GM18507 (cell line): Measurements from ENCODE around the gene SND1.

Source experiments
- DNase-seq: peaks from one replicate; pipeline ENCODE4 v3.0.0; 2011; ENCODE audit warnings: low read depth; ENCODE audit not compliant: insufficient read length; ENCODE audit errors: extremely low spot score
- FAIRE-seq: peaks from 2 replicates; lab custom pipeline; 2011; peaks lifted over from hg19 to GRCh38; lab: Jason Lieb, UNC

Gene SND1

DNA sequence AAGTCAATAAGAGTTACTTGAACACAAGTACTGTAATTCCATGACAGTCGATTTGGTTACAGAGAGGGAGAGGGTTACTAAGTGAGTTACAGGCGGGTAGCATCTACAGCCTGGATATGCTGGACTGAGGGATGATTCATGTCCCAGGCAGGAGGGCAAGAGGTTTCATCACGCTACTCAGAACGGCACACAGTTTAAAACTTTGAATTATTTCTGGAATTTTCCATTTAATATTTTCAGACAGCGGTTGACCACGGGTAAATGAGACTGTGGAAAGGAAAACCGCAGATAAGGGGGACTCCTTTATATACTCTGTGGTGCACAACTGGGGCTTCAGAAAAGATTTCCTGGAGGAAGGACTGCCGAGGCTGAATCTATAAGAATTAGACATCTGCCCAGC, 404.9 kb downstream of the SND1 start:
- no peak for DNase-seq
- FAIRE-seq, result no peak

DNA sequence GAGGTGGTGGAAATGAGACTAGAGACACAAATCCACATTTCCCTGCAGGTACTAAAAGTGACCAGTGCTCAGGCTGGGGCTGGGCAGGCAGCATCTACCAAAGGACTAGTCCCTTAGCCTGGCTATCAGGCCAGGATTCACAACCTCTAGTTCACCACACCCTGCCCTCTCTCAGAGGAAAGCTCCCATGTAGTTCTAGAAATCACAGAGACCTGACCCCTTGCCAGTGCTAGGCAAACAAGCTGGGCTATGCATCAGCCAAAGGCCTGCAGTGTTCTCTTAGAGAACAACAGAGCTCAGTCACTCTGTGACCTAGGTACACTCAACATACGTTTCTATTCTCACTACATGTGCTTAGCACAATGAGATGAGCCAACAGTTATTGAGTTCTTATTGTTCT, 405.9 kb downstream of the SND1 start:
- FAIRE-seq (no peak), DNase-seq (no peak)

DNA sequence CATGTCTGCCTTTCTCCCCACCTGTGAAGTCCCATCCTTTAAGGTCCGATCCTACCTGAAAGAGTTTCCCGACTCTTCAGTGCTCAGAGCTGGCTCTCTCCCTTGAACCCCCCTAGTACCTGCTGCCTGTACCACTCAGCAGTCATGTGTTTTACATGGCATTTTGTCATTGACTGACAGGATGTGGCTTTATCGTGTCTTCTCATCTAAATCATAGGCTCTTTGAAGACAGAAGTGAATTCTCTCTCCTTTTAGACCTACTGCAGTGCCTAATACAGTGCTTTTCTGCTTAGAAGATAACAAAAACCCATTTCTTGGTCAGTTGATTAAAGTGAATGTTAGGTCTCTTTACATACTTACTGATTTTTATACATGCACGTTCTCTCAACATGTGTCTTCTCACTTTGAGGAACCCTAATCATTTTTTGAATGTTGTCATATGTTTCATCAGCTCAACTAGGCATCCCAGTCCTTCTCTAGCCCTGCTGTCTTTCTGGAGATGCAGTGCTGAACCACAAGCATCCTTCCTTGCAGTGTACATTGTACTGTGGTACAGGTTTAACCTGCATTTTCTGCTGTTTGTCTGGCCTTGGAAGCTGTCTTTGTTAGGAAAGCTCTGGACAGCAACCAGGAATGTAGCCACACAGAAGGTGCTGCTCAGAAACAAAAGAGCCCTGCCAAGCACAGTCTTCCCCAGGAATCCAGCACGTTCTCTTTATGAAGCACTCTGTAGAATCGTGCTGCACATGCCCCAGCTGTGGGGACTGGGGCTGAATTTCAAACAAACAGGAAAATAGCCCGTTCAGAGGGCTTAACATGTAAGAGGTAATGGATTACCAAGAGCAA, 407.4 kb downstream of the SND1 start:
- FAIRE-seq (no peak), DNase-seq (no peak)

DNA sequence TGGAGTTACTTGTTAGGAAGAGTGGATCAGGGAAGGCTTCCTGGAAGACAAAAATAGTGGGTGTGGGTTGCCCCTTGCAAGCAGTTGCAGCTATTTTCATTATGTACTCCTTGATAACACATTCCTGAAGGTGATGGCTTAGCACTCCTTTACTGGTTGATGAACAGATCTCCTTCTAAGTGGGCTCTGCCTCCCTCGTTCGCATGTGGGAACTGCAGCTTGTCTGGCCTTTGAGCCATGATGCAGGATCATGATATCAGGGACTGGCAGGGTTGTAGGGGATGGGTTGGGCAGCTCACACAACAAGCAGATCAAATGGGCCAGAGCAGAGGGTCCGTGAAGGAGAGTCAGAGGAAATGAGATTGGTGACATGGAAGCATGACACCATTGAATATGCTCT, 408.0 kb downstream of the SND1 start:
- DNase-seq, result no peak
- FAIRE-seq, result no peak

DNA sequence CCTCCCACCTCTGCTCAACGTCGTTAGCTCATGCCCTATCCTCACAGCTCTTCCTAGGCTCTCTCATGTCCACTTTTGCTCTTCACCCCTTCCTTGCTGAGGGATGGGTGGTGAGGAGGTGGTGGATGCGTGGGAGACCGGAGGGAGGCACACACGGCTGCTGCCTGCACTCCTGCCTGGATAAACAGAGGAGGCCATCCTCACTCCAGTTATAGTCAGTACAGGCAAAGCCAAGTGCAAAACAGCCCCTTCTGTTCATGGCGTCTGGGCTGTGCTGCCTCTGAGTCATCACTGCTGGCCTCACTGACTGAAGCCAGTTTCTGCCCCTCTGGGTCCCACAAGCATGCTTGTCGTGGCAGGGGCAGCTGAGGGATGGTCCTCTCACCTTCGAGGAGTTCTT, 411.1 kb downstream of the SND1 start:
- DNase-seq (no peak), FAIRE-seq (no peak)

DNA sequence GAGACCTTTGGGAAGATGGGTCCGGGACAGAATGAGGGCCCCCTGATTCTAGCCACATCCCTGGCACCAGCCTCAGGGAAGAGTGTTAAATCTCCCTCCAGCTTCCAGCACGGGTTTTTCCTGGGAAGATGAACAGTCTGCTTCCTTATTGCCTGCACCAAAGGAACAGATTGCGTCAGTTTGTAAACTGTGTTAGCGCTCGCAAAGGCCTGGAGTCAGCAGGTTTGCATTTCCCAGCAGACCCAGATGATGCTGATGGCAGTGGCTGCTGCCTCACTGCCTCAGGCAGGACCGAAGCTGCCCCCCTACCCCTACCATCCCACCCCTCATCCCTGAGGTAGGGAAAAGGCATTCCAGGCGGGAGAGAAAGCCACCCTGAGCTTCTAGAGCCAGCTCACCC, 413.9 kb downstream of the SND1 start:
- DNase-seq (no peak), FAIRE-seq (no peak)

DNA sequence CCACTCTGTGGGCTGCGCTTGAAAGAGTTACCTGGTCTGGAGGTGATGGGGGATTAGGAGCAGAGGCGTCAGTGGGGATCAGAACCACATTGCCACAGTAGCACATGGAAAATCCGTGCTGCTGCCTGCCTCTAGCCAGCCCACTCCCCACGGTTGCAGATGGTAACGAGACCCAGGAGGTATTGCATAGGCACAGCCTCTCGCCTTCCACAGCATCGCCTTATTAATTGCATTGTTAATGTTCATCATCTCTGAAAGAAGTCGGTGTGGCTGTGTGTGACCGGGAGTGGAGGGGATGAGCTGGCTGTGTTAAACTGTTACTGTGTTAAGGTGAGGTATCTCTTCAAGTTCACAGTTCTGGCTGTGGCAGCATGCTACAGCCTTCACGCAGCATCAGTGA, 414.4 kb downstream of the SND1 start:
- FAIRE-seq, result no peak
- DNase-seq, result no peak

DNA sequence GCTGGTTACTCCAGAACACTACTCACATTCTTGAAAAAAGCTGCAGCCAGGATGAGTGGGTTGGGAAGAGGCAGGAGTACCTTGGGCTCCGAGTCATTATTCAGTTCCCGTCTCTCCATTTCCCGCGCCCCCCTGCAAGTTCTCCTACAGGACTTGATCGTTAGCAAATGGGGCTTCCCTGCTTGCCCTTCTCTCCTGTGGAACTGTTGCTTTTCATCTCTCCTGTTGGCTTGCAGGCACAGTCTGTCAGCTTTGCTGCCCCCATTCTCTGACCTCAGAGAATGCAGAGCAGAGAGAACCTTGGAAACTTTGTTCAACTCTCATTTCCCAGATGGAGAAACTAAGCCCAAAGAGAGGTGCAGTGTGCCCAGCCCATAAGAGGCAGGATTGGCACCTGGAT, 414.9 kb downstream of the SND1 start:
- no peak for FAIRE-seq
- no peak for DNase-seq

DNA sequence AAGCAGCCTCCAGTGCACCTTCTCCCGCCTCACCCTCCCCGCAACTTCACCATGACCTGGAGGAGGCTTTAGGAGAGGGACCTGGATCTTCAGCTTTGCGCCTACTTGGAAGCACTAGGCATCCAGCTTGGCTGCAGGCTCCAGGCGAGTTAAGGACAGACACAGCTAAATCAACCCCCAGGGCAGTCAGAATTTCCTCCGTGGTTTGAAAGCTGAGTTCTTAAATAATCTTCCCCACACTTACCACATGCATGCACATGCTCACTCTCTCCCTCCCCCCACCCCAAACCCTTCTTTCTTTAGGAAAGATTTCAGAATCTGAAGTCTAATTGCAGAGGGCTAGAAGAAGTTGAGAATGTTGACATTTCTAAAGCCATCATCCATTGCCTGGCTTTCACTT, 416.0 kb downstream of the SND1 start:
- FAIRE-seq (no peak), DNase-seq (no peak)

DNA sequence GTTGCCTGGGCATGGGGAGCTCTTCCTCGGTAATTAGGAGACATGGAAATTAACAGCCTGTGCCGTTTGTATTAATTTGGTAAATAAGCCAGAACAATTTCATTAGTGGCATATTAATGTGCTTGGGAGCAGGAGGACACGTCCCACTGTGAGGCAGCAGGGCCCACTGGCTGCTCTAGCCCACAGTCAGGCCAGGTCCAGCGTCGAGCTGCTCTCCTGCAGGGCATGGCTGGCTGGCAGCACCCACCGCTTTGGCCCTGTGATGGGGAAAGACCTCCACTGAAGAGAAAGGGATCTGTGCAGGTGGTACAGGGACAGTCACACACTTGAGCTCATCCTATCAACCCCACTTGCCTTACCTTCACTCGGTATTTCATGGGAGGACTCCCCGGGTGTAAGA, 416.8 kb downstream of the SND1 start:
- FAIRE-seq (no peak), DNase-seq (no peak)

DNA sequence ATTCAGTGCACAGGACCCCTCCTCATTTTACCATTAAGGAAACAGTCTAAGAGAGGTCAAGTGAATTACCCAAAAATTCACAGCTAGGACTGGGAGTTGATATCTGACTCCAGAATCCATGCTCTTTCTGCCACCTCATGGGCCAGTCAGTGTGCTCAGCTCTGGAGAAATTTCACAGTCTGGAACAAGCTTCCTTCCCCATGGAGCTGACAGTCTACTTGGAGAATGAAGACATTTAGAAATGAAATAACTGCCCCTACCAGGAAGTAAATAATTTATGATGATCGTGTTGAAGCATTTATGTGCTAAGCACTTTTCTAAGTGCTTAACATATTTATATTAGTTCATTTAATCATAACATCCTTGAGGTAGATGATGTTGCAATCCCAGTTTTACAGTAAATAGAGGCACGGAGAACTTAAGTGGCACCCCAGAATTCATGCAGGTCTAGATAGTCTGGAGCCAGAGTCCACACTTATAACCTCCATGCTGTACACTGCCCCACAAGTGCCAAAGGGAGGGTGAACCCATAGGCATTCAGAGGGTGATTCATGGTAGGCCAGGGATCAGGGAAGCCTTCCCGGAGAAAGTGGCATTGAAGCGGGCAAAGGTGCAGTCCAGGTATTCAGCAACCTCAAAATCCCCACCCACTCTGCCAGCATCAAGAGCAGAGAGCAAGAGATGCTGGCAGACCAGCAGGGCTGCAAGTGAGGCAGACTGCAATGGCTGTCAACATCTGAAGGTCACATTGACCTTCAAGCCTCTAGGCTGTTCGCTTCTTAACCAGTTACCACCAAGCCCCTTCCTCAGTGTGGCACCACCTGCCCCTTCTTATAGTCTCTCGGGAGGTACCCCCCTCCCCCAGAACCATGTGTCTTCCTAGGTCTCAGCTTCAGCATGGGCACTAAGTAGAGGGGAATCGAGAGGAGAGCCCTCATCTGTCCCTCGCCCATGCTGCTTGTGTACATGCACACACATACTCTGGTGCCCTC, 417.7 kb downstream of the SND1 start:
- no peak for FAIRE-seq
- no peak for DNase-seq

DNA sequence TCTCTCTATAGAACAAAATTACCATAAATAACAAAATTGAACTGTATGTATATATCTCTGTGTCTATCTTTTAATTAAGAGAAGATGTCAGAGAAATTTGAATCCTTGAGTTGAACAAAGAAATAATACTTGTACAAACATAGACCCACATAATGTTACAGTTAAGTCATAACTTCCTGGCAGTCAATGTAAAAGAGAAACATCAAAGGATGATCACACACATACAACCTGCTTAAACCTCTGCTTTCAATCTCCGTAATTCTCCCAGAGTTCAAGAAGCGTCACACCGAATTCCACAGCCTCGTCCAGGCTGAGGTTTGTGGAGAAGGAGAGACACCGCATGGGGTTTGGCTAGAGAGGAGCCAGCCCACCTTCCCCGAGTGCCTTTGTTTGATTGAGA, 419.4 kb downstream of the SND1 start:
- FAIRE-seq, result no peak
- no peak for DNase-seq

DNA sequence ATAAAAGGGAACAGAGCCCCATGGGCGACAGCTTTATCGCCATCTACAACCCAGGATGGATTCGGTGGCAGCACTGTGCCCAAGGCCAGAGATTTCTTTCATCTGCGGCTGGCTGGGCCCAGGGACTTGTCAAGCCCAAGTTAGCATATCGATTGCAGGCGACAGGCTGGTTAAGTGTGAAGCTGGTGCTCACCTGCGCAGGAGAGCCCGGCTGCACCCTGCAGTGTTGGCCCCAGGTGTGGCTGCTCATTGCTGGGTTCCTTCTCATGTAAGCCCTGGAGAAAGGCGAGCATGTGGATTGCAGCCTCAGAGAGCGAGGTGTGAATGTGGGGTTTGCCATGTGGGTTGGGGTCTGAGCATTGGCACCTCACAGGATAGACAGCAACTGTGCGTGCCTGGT, 419.8 kb downstream of the SND1 start:
- FAIRE-seq (no peak), DNase-seq (no peak)

DNA sequence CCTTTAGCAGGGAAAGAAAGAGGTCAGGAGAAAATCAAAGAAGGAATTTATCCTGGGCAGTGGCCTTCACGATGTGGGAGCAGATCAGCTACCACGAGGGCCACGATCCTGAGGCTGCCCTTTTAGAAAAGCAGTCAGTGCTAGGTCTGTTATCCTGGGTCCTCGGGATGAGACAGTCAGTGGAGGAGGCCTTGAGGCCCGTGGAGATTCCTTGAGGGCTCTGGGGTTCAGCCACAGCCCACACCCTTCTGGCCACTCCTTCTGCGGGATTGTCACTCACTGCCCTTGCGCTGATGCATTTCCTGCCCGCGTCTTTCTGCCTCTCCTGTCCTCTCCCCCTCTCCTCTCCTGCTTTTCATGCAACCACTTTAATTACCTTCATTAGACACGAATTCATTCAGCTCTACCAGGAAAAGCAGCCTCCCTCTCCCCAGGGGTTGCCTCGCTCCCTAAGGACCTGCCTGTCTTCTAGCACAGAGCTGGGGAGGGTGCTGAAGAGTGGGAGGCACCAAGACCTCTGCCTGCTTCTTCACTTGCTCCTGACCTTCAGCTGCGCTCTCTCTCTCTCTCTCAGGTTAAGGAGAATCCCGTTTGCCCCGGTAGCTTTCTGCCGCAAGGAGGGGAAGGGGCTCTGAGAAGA, 421.8 kb downstream of the SND1 start:
- FAIRE-seq (no peak), DNase-seq (no peak)

DNA sequence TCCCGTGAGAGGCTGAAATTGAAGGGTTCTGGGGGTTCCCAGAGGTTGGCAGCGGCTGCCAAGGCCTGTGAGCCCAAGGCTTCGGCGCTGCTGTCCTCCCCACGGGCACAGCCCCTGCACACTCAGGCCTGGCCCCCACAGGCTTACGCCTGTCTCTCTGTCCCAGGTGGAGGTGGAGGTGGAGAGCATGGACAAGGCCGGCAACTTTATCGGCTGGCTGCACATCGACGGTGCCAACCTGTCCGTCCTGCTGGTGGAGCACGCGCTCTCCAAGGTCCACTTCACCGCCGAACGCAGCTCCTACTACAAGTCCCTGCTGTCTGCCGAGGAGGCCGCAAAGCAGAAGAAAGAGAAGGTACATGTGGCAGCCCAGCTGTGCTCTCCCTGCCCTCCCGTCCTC, 422.3 kb downstream of the SND1 start:
- no peak for DNase-seq
- FAIRE-seq, result no peak

DNA sequence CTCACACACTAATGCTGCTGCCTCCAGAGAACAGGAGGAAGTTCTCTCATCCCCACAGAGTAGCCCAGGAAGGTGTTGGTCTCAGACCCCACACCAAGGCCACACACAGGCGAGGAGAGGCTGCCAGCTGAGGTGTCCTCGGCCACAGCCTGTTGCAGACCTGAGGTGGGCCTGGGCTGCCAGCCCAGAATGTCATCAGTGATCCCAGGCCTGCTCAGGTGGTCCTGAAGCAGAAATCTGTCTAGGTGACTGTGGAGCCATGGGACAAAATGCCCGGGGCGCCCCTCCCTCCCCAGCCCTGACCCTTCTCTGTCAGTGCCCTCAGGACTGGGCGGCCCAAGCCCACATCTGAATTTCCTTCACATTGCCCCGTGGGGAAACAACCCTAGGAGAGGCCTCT, 422.7 kb downstream of the SND1 start:
- FAIRE-seq, result no peak
- DNase-seq, result no peak

DNA sequence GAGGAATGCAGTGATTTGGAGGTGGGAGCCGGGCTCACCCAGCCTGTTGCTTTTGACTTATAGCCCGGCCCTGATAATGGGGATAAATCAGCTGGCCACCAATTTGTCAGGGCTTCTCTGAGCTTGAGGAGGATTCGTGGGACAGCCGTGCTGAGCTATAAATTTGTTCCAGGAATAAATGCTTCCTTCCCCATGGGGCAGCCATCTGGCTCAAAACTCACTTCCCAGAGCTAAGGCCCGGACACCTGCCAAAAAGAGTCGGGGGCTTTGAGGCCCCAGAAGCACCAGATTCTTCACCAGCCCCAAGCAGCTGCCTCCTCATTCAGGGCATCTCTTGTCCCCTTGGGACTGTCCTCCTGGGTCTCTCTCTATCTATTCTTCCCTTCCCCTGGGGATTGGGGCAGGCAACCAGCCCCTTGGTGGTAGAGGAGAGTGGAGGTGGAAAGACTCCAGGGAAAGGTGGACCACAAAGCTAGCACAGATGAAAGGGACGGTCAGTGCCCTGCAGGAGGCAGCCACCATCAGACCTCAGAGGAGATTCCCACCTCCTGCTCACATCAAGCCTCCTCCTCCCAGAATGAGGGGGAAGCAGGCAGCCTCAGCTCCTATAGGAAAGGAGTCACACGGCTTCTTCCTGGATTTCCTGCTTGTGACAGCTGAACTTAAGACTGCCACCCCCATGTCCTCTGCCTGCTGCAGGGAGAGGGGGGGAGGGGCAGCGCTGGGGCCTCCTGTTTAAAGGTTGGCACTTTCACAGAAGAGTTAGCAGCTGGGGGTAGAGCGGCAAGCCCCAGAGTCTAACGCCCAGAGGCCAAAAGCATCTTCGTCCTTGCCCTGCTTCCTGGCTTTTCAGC, 423.5 kb downstream of the SND1 start:
- no peak for FAIRE-seq
- DNase-seq, result no peak

DNA sequence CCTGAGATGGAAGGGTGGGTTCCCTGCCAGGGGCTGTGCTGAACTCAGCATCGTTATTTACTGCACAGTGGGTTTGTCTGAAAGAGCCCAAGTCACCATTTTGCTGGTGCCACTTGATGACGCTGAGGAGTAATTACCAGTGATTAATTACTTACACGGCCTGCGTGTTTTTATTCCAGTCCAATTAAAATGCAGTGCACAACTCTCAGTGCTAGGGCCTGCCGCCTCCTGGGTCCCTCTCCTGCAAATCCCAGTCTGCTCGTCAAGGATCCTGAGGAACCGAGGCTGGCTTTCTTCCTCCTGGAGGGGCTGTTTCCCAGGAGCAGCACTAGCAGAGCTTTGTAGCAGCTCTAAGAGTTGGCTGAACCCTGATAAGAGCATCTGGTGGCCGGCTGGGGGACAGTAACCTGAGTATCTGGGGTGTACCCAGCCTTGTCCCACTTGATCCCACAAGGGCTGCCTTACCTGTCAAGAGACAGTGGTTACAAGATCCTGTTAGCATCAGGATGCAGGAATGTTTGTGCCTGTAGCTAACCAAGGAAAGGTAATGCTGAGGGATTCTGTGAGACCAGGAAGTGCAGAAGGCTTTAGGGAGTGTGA, 424.3 kb downstream of the SND1 start:
- no peak for FAIRE-seq
- no peak for DNase-seq

DNA sequence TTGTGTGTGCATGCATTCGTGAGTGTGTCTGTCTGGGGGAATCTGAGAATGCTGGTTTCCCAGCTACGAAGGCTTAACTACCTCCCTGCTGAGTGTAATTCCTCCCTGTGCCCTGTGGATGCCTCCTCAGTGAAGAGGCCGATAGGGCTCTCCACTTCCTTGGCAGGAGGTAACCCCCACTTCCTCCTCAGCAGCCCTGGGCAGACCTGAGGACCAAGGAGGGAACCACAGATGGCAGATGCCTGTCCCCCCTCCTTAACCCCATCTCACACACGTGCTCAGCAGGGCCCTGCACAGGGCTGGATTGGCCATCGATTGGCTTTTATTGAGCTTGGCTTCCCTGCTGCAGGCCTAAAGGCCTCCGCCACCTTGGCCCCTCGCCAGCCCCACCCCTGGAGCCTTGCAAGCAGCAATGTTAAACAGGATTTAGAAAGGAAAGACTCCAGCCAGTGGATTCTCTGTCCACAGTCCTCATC, 424.8 kb downstream of the SND1 start:
- FAIRE-seq (no peak), DNase-seq (no peak)
